Endodermal cell (in vitro differentiated cells): ENCODE data around the gene CLSTN2. TPM values are rescaled to one million over a fixed set of nuclear protein-coding genes. Genes with fewer than 3 reads are reported as not detected.

ENCODE experiments used
- DNase-seq: peaks from one replicate; pipeline ENCODE4 v3.0.0-alpha.2; 2017
- H3K27ac ChIP-seq: 2 replicates; pipeline ENCODE4 v1.5.1; 2013; ENCODE audit warnings: mild to moderate bottlenecking, low read depth, low read length, moderate library complexity
- H3K27me3 ChIP-seq: 2 replicates; pipeline ENCODE4 v1.6.1; 2013; ENCODE audit warnings: mild to moderate bottlenecking, low read length, moderate library complexity; ENCODE audit not compliant: insufficient read depth, control insufficient read depth, poor library complexity, severe bottlenecking
- H3K36me3 ChIP-seq: 2 replicates; pipeline ENCODE4 v1.7.0; 2013; ENCODE audit warnings: mild to moderate bottlenecking, low read length, moderate library complexity; ENCODE audit not compliant: control insufficient read depth, insufficient read depth
- H3K4me1 ChIP-seq: one replicate; pipeline ENCODE4 v1.7.0; 2013; ENCODE audit warnings: low read length; ENCODE audit not compliant: control insufficient read depth, insufficient read depth
- H3K4me3 ChIP-seq: 2 replicates; pipeline ENCODE4 v1.5.1; 2013; ENCODE audit warnings: mild to moderate bottlenecking, low read length, moderate library complexity
- H3K9ac ChIP-seq: 2 replicates; pipeline ENCODE4 v1.6.1; 2013; ENCODE audit warnings: mild to moderate bottlenecking, low read length, moderate library complexity; ENCODE audit not compliant: poor library complexity, severe bottlenecking; ENCODE audit errors: extremely low read depth
- H3K9me3 ChIP-seq: 2 replicates; pipeline ENCODE4 v1.6.1; 2013; ENCODE audit warnings: mild to moderate bottlenecking, low read length, moderate library complexity; ENCODE audit not compliant: control insufficient read depth
- H3K27ac Mint-ChIP-seq: 2 replicates; pipeline ENCODE4 v1.8.0; 2020; ENCODE audit warnings: mixed read lengths
- H3K27me3 Mint-ChIP-seq: 2 replicates; pipeline ENCODE4 v1.8.0; 2021; ENCODE audit warnings: mild to moderate bottlenecking, mixed read lengths; ENCODE audit not compliant: insufficient read depth
- H3K36me3 Mint-ChIP-seq: 2 replicates; pipeline ENCODE4 v1.8.0; 2020; ENCODE audit warnings: low read depth, mixed read lengths
- H3K4me1 Mint-ChIP-seq: 2 replicates; pipeline ENCODE4 v1.8.0; 2020; ENCODE audit warnings: mixed read lengths
- H3K4me3 Mint-ChIP-seq: 2 replicates; pipeline ENCODE4 v1.8.0; 2020; ENCODE audit warnings: mild to moderate bottlenecking, moderate library complexity, mixed read lengths
- H3K9me3 Mint-ChIP-seq: 2 replicates; pipeline ENCODE4 v1.8.0; 2020; ENCODE audit warnings: mild to moderate bottlenecking, mixed read lengths
- WGBS, 2 experiments: methylation state at CpG; one replicate each; pipeline versions ENCODE4 v1.1.5 to v1.1.7; 2013; ENCODE audit warnings: missing lambda C conversion rate in 2 of 2, mixed read lengths in 1 of 2; ENCODE audit not compliant: insufficient coverage in 1 of 2, insufficient read length in 1 of 2; 5-methylcytosine and 5-hydroxymethylcytosine counted together
- total RNA-seq, 2 donors: library from RNA; stranded (reverse); fragmentation: NEBNext Ultra II Directional in 1 of 2; extraction: Animal tissue kit (Norgen Biotek cat#: 25700) in 1 of 2; gene quantifications; 2 replicates in 1 of 2; 3 replicates in 1 of 2; pipeline ENCODE4 v1.2.1, GENCODE V29; 2021
- TF ChIP-seq, protein P1 (sequence below): fragments of 200-600 bp; sonication (generic); conservative IDR thresholded peaks from 2 replicates; pipeline ENCODE4 v1.5.0; 2021; ENCODE audit warnings: antibody characterized with exemption, mild to moderate bottlenecking

CLSTN2 gene
- total RNA-seq, 2 donors from 2014 or later: 0.13 to 0.42 TPM

GRCh38 chr3:140189267-140189666, 254.3 kb downstream of the CLSTN2 start:
- Histone ChIP-seq H3K36me3 (no peaks in the 10 kb centered on the region), H3K4me3 (no peak overlapping the region), H3K27me3 (no peaks in the 10 kb centered on the region), H3K4me1 (peaks cover 5% of the 10 kb centered on the region), H3K9ac (no peak overlapping the region), H3K9me3 (peaks cover 18% of the 10 kb centered on the region), H3K27ac (no peak overlapping the region)
- TF ChIP-seq, protein P1, sequence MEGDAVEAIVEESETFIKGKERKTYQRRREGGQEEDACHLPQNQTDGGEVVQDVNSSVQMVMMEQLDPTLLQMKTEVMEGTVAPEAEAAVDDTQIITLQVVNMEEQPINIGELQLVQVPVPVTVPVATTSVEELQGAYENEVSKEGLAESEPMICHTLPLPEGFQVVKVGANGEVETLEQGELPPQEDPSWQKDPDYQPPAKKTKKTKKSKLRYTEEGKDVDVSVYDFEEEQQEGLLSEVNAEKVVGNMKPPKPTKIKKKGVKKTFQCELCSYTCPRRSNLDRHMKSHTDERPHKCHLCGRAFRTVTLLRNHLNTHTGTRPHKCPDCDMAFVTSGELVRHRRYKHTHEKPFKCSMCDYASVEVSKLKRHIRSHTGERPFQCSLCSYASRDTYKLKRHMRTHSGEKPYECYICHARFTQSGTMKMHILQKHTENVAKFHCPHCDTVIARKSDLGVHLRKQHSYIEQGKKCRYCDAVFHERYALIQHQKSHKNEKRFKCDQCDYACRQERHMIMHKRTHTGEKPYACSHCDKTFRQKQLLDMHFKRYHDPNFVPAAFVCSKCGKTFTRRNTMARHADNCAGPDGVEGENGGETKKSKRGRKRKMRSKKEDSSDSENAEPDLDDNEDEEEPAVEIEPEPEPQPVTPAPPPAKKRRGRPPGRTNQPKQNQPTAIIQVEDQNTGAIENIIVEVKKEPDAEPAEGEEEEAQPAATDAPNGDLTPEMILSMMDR: no peak
- Mint-ChIP-seq H3K4me3 (no peak overlapping the region), H3K27ac (no peak overlapping the region), H3K4me1 (no peaks in the 10 kb centered on the region), H3K27me3 (peaks cover 1% of the 10 kb centered on the region), H3K9me3 (peaks cover 3% of the 10 kb centered on the region), H3K36me3 (no peaks in the 10 kb centered on the region)
- no peak for DNase-seq
- 100% methylated on average over 2 of the region's 3 CpGs; no CpG with 5 or more reads in 1 of the 2 experiments for WGBS, 2 experiments

GRCh38 chr3:140189976-140190375, 255.0 kb downstream of the CLSTN2 start:
- WGBS, 2 experiments: 89% methylated on average over 1 of the region's 1 CpG; no CpG with 5 or more reads in 1 of the 2 experiments
- no peak overlapping the region for H3K27ac ChIP-seq
- H3K4me1 Mint-ChIP-seq: no peaks in the 10 kb centered on the region

GRCh38 chr3:140196970-140197369, 262.0 kb downstream of the CLSTN2 start:
- no peak overlapping the region for H3K9ac ChIP-seq
- TF ChIP-seq, protein P1: no peak
- peaks cover 28% of the 10 kb centered on the region for H3K4me1 ChIP-seq
- H3K4me3 Mint-ChIP-seq: no peak overlapping the region
- no peaks in the 10 kb centered on the region for H3K27me3 Mint-ChIP-seq
- peaks cover 3% of the 10 kb centered on the region for H3K9me3 Mint-ChIP-seq
- H3K27ac Mint-ChIP-seq: no peak overlapping the region
- peaks cover 26% of the 10 kb centered on the region for H3K9me3 ChIP-seq
- H3K27ac ChIP-seq: no peak overlapping the region
- no peak for DNase-seq
- H3K4me1 Mint-ChIP-seq: peaks cover 40% of the 10 kb centered on the region
- no peaks in the 10 kb centered on the region for H3K36me3 ChIP-seq
- H3K36me3 Mint-ChIP-seq: no peaks in the 10 kb centered on the region
- H3K27me3 ChIP-seq: no peaks in the 10 kb centered on the region
- H3K4me3 ChIP-seq: no peak overlapping the region

More at GRCh38 chr3:140189976-140190375, 255.0 kb downstream of the CLSTN2 start:
- Histone ChIP-seq H3K9me3 (peaks cover 25% of the 10 kb centered on the region), H3K27me3 (no peaks in the 10 kb centered on the region), H3K9ac (no peak overlapping the region), H3K4me1 (peaks cover 5% of the 10 kb centered on the region), H3K36me3 (no peaks in the 10 kb centered on the region), H3K4me3 (no peak overlapping the region)
- no peak for DNase-seq
- Mint-ChIP-seq H3K9me3 (peaks cover 3% of the 10 kb centered on the region), H3K27ac (no peak overlapping the region), H3K36me3 (no peaks in the 10 kb centered on the region), H3K27me3 (peaks cover 1% of the 10 kb centered on the region), H3K4me3 (no peak overlapping the region)
- TF ChIP-seq, protein P1: no peak
